DOHH2 (cell line): ENCODE measurements around the gene AIF1L.

Source experiments
- EZH2phosphoT487 ChIP-seq: fragments of 200-600 bp; sonication (generic); IDR thresholded peaks from 2 replicates; pipeline ENCODE4 v1.6.1; 2017; ENCODE audit warnings: borderline replicate concordance, mild to moderate bottlenecking, antibody characterized with exemption, low read length, moderate library complexity, mixed read lengths
- TF ChIP-seq, protein P1 (sequence below): fragments of 200-600 bp; sonication (generic); IDR thresholded peaks from one replicate; pipeline ENCODE4 v1.5.1; 2014; ENCODE audit warnings: antibody characterized with exemption, mild to moderate bottlenecking, low read depth, low read length; ENCODE audit not compliant: poor library complexity, severe bottlenecking

- TF ChIP-seq, protein P1, sequence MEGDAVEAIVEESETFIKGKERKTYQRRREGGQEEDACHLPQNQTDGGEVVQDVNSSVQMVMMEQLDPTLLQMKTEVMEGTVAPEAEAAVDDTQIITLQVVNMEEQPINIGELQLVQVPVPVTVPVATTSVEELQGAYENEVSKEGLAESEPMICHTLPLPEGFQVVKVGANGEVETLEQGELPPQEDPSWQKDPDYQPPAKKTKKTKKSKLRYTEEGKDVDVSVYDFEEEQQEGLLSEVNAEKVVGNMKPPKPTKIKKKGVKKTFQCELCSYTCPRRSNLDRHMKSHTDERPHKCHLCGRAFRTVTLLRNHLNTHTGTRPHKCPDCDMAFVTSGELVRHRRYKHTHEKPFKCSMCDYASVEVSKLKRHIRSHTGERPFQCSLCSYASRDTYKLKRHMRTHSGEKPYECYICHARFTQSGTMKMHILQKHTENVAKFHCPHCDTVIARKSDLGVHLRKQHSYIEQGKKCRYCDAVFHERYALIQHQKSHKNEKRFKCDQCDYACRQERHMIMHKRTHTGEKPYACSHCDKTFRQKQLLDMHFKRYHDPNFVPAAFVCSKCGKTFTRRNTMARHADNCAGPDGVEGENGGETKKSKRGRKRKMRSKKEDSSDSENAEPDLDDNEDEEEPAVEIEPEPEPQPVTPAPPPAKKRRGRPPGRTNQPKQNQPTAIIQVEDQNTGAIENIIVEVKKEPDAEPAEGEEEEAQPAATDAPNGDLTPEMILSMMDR = no peak
- TF ChIP-seq EZH2phosphoT487 = no peak
These were observed 13.4 kb upstream of the AIF1L start for GRCh38 chr9:131082774-131083512.
